PC-9 (cell line): ENCODE data around the gene AGRN. TPM values are rescaled to one million over a fixed set of nuclear protein-coding genes. Genes with fewer than 3 reads are reported as not detected.
A peak's percentile ranks its signal among the peaks of the same experiment; 100 is the strongest.

Experiments
- BruUV-seq: library from RNA; stranded (reverse); fragments of 400-500 nt; replicated peaks from 2 replicates; lab custom pipeline; 2021; lab: Mats Ljungman, UMichigan
- CTCF ChIA-PET: fragments of 300-600 bp; sonication (Branson Sonifier 250); formaldehyde crosslinking; loops from one replicate; lab custom pipeline; 2022; ENCODE audit warnings: antibody characterized with exemption; lab: Charles Lee
- POLR2A ChIA-PET: fragments of 300-600 bp; sonication (Branson Sonifier 250); formaldehyde crosslinking; loops from one replicate; lab custom pipeline; 2022; ENCODE audit warnings: antibody characterized with exemption; ENCODE audit not compliant: unreplicated experiment; lab: Charles Lee
- DNase-seq, 2 experiments: peaks; one replicate each; pipeline versions ENCODE4 v3.0.0 to v3.0.0-alpha.2; 2015 to 2022; ENCODE audit warnings: mixed read lengths in 1 of 2
- H2AFZ ChIP-seq: fragments of 200-600 bp; sonication (generic); 2 replicates; pipeline ENCODE4 v1.8.1; 2017; ENCODE audit warnings: antibody characterized with exemption
- H3F3A ChIP-seq: fragments of 200-600 bp; sonication (generic); 2 replicates; pipeline ENCODE4 v1.8.1; 2017; ENCODE audit warnings: antibody characterized with exemption, mild to moderate bottlenecking, low read depth; ENCODE audit not compliant: insufficient read depth
- H3K27ac ChIP-seq: fragments of 200-600 bp; sonication (generic); 2 replicates; pipeline ENCODE4 v1.6.1; 2016; ENCODE audit warnings: mixed run types
- H3K27me3 ChIP-seq: fragments of 200-600 bp; sonication (generic); 2 replicates; pipeline ENCODE4 v1.6.1; 2016; ENCODE audit warnings: low read depth, mixed run types; ENCODE audit not compliant: insufficient read depth
- H3K36me3 ChIP-seq: fragments of 200-600 bp; sonication (generic); 2 replicates; pipeline ENCODE4 v1.6.1; 2016; ENCODE audit warnings: low read depth, mixed run types
- H3K4me1 ChIP-seq: fragments of 200-600 bp; sonication (generic); replicated peaks from 2 replicates; pipeline ENCODE4 v1.6.1; 2016; ENCODE audit warnings: mixed run types; ENCODE audit not compliant: insufficient read depth
- H3K4me2 ChIP-seq: fragments of 200-600 bp; sonication (generic); 2 replicates; pipeline ENCODE4 v1.6.1; 2017; ENCODE audit warnings: mixed run types
- H3K4me3 ChIP-seq: fragments of 200-600 bp; sonication (generic); 2 replicates; pipeline ENCODE4 v1.6.1; 2016; ENCODE audit warnings: mixed run types
- H3K79me2 ChIP-seq: fragments of 200-600 bp; sonication (generic); 2 replicates; pipeline ENCODE4 v1.6.1; 2017; ENCODE audit warnings: low read depth, mixed run types
- H3K9me2 ChIP-seq: fragments of 200-600 bp; sonication (generic); 2 replicates; pipeline ENCODE4 v1.8.1; 2017; ENCODE audit warnings: mild to moderate bottlenecking; ENCODE audit not compliant: insufficient read depth
- H3K9me3 ChIP-seq: fragments of 200-600 bp; sonication (generic); 2 replicates; pipeline ENCODE4 v1.8.1; 2016; ENCODE audit warnings: low read depth; ENCODE audit not compliant: insufficient read depth
- H4K20me1 ChIP-seq: fragments of 200-600 bp; sonication (generic); 2 replicates; pipeline ENCODE4 v1.8.1; 2017; ENCODE audit not compliant: insufficient read depth
- EZH2 ChIP-seq: fragments of 200-600 bp; sonication (generic); IDR thresholded peaks from 2 replicates; pipeline ENCODE4 v1.8.0; 2017; ENCODE audit warnings: antibody characterized with exemption, low read depth
- intact Hi-C: fragments of 100-400 bp; cut with micrococcal nuclease; formaldehyde crosslinking; loops from one replicate; pipeline ENCODE4 v1.10.0; 2022; ENCODE audit not compliant: unreplicated experiment
- total RNA-seq: library from RNA; stranded (reverse); gene quantifications from 2 replicates; pipeline ENCODE4 v1.2.3, GENCODE V29; 2021
- TF ChIP-seq, protein P1 (sequence below): fragments of 200-600 bp; sonication (generic); conservative IDR thresholded peaks from 2 replicates; pipeline ENCODE4 v1.6.1; 2017; ENCODE audit warnings: mixed run types, antibody characterized with exemption, mild to moderate bottlenecking, moderate library complexity

Gene AGRN
- total RNA-seq, 1 experiment from 2014 or later = 278 TPM

- POLR2A ChIA-PET = interaction anchor here (0.6 to 0.8 kb wide), 2 partner anchors 13 to 54 kb away, joined by 4 to 5 read pairs; partner anchors contain the start of gene HES4
- H4K20me1 ChIP-seq = no peaks in the 10 kb centered on the region
- H3K79me2 ChIP-seq = no peaks in the 10 kb centered on the region
- CTCF ChIA-PET = interaction anchor here (0.6 to 0.9 kb wide), 2 partner anchors 45 to 50 kb away, joined by 3 read pairs; no protein-coding TSS in a partner anchor
- H3K4me3 ChIP-seq = peak within 1 kb of the TSS; percentile 65
- peaks cover 32% of the 10 kb centered on the region for H3F3A ChIP-seq
- H2AFZ ChIP-seq = peak within 1 kb of the TSS; percentile 78
- TF ChIP-seq, protein P1, sequence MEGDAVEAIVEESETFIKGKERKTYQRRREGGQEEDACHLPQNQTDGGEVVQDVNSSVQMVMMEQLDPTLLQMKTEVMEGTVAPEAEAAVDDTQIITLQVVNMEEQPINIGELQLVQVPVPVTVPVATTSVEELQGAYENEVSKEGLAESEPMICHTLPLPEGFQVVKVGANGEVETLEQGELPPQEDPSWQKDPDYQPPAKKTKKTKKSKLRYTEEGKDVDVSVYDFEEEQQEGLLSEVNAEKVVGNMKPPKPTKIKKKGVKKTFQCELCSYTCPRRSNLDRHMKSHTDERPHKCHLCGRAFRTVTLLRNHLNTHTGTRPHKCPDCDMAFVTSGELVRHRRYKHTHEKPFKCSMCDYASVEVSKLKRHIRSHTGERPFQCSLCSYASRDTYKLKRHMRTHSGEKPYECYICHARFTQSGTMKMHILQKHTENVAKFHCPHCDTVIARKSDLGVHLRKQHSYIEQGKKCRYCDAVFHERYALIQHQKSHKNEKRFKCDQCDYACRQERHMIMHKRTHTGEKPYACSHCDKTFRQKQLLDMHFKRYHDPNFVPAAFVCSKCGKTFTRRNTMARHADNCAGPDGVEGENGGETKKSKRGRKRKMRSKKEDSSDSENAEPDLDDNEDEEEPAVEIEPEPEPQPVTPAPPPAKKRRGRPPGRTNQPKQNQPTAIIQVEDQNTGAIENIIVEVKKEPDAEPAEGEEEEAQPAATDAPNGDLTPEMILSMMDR = no peak
- TF ChIP-seq EZH2 = no peak
- intact Hi-C loops = loop anchor here (1.0 kb wide), 1 partner anchor 12 kb away; no protein-coding TSS in a partner anchor
- H3K9me3 ChIP-seq = no peaks in the 10 kb centered on the region
- peak within 1 kb of the TSS; percentile 87 for H3K4me2 ChIP-seq
- H3K4me1 ChIP-seq = peaks cover 12% of the 10 kb centered on the region
- no peaks in the 10 kb centered on the region for H3K27me3 ChIP-seq
- H3K36me3 ChIP-seq = no peaks in the 10 kb centered on the region
- TSS peak; percentile 78 for BruUV-seq
- DNase-seq = peak; percentile 73 to 74
- H3K27ac ChIP-seq = peak within 1 kb of the TSS; percentile 74
- H3K9me2 ChIP-seq = no peaks in the 10 kb centered on the region
These were observed 6.6 kb upstream of the AGRN start, which contains the start of gene ISG15 for GRCh38 chr1:1013105-1013921. Gene ISG15, plus strand, starts transcription at chr1:1013497. Its CDS starts 77 bp downstream, at chr1:1013574.

GRCh38 chr1:1013922-1014648 lies 5.8 kb upstream of the AGRN start:
- peaks cover 12% of the 10 kb centered on the region for H3K4me1 ChIP-seq
- no peaks in the 10 kb centered on the region for H4K20me1 ChIP-seq
- ChIA-PET POLR2A (interaction anchor here (0.6 to 0.8 kb wide), 2 partner anchors 14 to 53 kb away, joined by 4 to 5 read pairs; partner anchors contain the start of gene HES4), CTCF (interaction anchor here (0.6 kb wide), 1 partner anchor 45 kb away, joined by 3 read pairs; no protein-coding TSS in a partner anchor)
- intact Hi-C loops = loop anchor here (1.0 kb wide), 1 partner anchor 13 kb away; no protein-coding TSS in a partner anchor
- peak overlapping the region; percentile 87 for H3K4me2 ChIP-seq
- BruUV-seq = no TSS peak
- no peaks in the 10 kb centered on the region for H3K9me2 ChIP-seq
- TF ChIP-seq, protein P1 = no peak
- TF ChIP-seq EZH2 = no peak
- peak overlapping the region; percentile 78; the same call in 1 of the 2 replicates for H2AFZ ChIP-seq
- H3F3A ChIP-seq = peaks cover 32% of the 10 kb centered on the region
- DNase-seq = no peak
- peak overlapping the region; percentile 65 for H3K4me3 ChIP-seq
- H3K27ac ChIP-seq = peak overlapping the region; percentile 74; the same call in 1 of the 2 replicates
- no peaks in the 10 kb centered on the region for H3K27me3 ChIP-seq
- no peaks in the 10 kb centered on the region for H3K79me2 ChIP-seq
- H3K36me3 ChIP-seq = no peaks in the 10 kb centered on the region
- no peaks in the 10 kb centered on the region for H3K9me3 ChIP-seq
